ENCODE measurements around the gene DNAAF5.
"Not testable (repeated sequence)": the region's sequence is repeated elsewhere in the genome, so short reads cannot be mapped to it uniquely, and the experiment has no call there.

Gene DNAAF5

GRCh38 chr7:784971-785370 lies 58.5 kb downstream of the DNAAF5 start:
- no peak for DNase-seq

- no peak for DNase-seq
These were observed 58.9 kb downstream of the DNAAF5 start for GRCh38 chr7:785416-785815.

GRCh38 chr7:786472-787255 lies 60.2 kb downstream of the DNAAF5 start:
- peak; percentile 67 to 80 for DNase-seq

GRCh38 chr7:787332-788240 lies 61.1 kb downstream of the DNAAF5 start:
- no peak for DNase-seq

- DNase-seq: no peak
These were observed 65.0 kb downstream of the DNAAF5 start for GRCh38 chr7:791519-791918.

- DNase-seq: no peak
These were observed 67.7 kb downstream of the DNAAF5 start for GRCh38 chr7:794207-794606.

GRCh38 chr7:794671-795329 lies 68.3 kb downstream of the DNAAF5 start:
- DNase-seq: no peak

- not testable (repeated sequence) for DNase-seq
These were observed 70.1 kb downstream of the DNAAF5 start for GRCh38 chr7:796434-797169.

- DNase-seq: no peak
These were observed 72.5 kb downstream of the DNAAF5 start for GRCh38 chr7:798921-799470.

GRCh38 chr7:800692-801091 lies 74.2 kb downstream of the DNAAF5 start:
- DNase-seq: no peak

- not testable (repeated sequence) for DNase-seq
These were observed 74.9 kb downstream of the DNAAF5 start for GRCh38 chr7:801351-801750.

- no peak for DNase-seq
These were observed 75.5 kb downstream of the DNAAF5 start for GRCh38 chr7:801940-802381.

GRCh38 chr7:802500-803242 lies 76.2 kb downstream of the DNAAF5 start:
- DNase-seq: no peak

GRCh38 chr7:803243-803635 lies 76.7 kb downstream of the DNAAF5 start:
- DNase-seq: no peak

- not testable (repeated sequence) for DNase-seq
These were observed 77.3 kb downstream of the DNAAF5 start for GRCh38 chr7:803796-804195.

GRCh38 chr7:805261-805660 lies 78.8 kb downstream of the DNAAF5 start:
- no peak for DNase-seq

GRCh38 chr7:815284-816216 lies 89.1 kb downstream of the DNAAF5 start:
- peak in 1 of 2 donors; percentile 12 for DNase-seq

- peak; percentile 96 for DNase-seq
These were observed 89.8 kb downstream of the DNAAF5 start for GRCh38 chr7:816300-816750.

- DNase-seq: peak; percentile 24 to 29
These were observed 90.5 kb downstream of the DNAAF5 start for GRCh38 chr7:816751-817671.
